Caco-2 (cell line): ENCODE measurements around the gene SLC43A2. TPM values are rescaled to one million over a fixed set of nuclear protein-coding genes. Genes with fewer than 3 reads are reported as not detected.

Experiments
- BruUV-seq: library from RNA; stranded (reverse); fragments of 400-500 nt; replicated peaks from 2 replicates; lab custom pipeline; 2021; lab: Mats Ljungman, UMichigan
- CTCF ChIA-PET: fragments of 300-600 bp; sonication (Branson Sonifier 250); formaldehyde crosslinking; loops from one replicate; lab custom pipeline; 2022; ENCODE audit warnings: antibody characterized with exemption; lab: Charles Lee
- POLR2A ChIA-PET: fragments of 300-600 bp; sonication (Branson Sonifier 250); formaldehyde crosslinking; loops from one replicate; lab custom pipeline; 2022; ENCODE audit warnings: antibody characterized with exemption; lab: Charles Lee
- DNase-seq, 2 experiments: peaks; one replicate each; pipeline versions ENCODE4 v3.0.0 to v3.0.0-alpha.2; 2020 to 2022
- H3K27me3 ChIP-seq: replicated peaks from 2 replicates; pipeline ENCODE4 v1.6.0; 2011; ENCODE audit warnings: low read length; ENCODE audit not compliant: control insufficient read depth, insufficient read depth
- H3K36me3 ChIP-seq: 2 replicates; pipeline ENCODE4 v1.5.1; 2011; ENCODE audit warnings: low read length; ENCODE audit not compliant: control insufficient read depth, insufficient read depth
- H3K4me1 ChIP-seq: fragments of 250-450 bp; sonication (Bioruptor Pico); 2 replicates; pipeline ENCODE4 v1.5.1; 2020; ENCODE audit warnings: mild to moderate bottlenecking
- H3K4me3 ChIP-seq: 2 replicates; pipeline ENCODE4 v1.5.1; 2011; ENCODE audit warnings: low read depth, mild to moderate bottlenecking, control low read depth, low read length
- H3K9me3 ChIP-seq: fragments of 250-450 bp; sonication (Bioruptor Pico); 2 replicates; pipeline ENCODE4 v1.5.1; 2020; ENCODE audit warnings: mild to moderate bottlenecking, moderate library complexity
- H3K27ac Mint-ChIP-seq: one replicate; pipeline ENCODE4 v1.8.0; 2022; ENCODE audit warnings: mixed read lengths; ENCODE audit not compliant: unreplicated experiment
- H3K27me3 Mint-ChIP-seq: one replicate; pipeline ENCODE4 v1.8.0; 2022; ENCODE audit warnings: mixed read lengths; ENCODE audit not compliant: insufficient read depth, unreplicated experiment
- H3K36me3 Mint-ChIP-seq: one replicate; pipeline ENCODE4 v1.8.0; 2022; ENCODE audit warnings: mild to moderate bottlenecking, mixed read lengths; ENCODE audit not compliant: insufficient read depth, unreplicated experiment
- H3K4me1 Mint-ChIP-seq: one replicate; pipeline ENCODE4 v1.8.0; 2022; ENCODE audit warnings: low read depth, mixed read lengths; ENCODE audit not compliant: unreplicated experiment
- H3K4me3 Mint-ChIP-seq: one replicate; pipeline ENCODE4 v1.8.0; 2022; ENCODE audit warnings: mild to moderate bottlenecking, moderate library complexity, mixed read lengths; ENCODE audit not compliant: unreplicated experiment
- H3K9me3 Mint-ChIP-seq: one replicate; pipeline ENCODE4 v1.8.0; 2022; ENCODE audit warnings: mixed read lengths; ENCODE audit not compliant: unreplicated experiment
- CTCF ChIP-seq, 2 experiments: fragments of 200-600 bp in 1 of 2; IDR thresholded peaks; 1 replicate in 1 of 2; 2 replicates in 1 of 2; pipeline versions ENCODE4 v1.5.1 to v1.8.0; 2011 to 2022; ENCODE audit warnings: antibody characterized with exemption in 1 of 2, control low read depth in 1 of 2, inconsistent platforms in 1 of 2, low read depth in 1 of 2, low read length in 1 of 2, mild to moderate bottlenecking in 1 of 2, moderate library complexity in 1 of 2; ENCODE audit not compliant: insufficient read depth in 1 of 2, severe bottlenecking in 1 of 2, unreplicated experiment in 1 of 2
- intact Hi-C: fragments of 100-400 bp; cut with micrococcal nuclease; formaldehyde crosslinking; loops from one replicate; pipeline ENCODE4 v1.10.0; 2022; ENCODE audit not compliant: unreplicated experiment
- total RNA-seq: library from RNA; stranded (reverse); gene quantifications from 2 replicates; pipeline ENCODE4 v1.2.3, GENCODE V29; 2022

Gene SLC43A2
- total RNA-seq, 1 experiment from 2014 or later: 33.9 TPM

- no peak overlapping the region for H3K4me3 ChIP-seq
- CTCF ChIA-PET: interaction anchor here (0.6 to 2.1 kb wide), 3 partner anchors 18 to 325 kb away, joined by 3 to 16 read pairs (median 3); no protein-coding TSS in a partner anchor
- peaks cover 29% of the 10 kb centered on the region for H3K4me1 ChIP-seq
- TF ChIP-seq CTCF (IDR thresholded peaks at IDR 0.05; ENCODE audit: insufficient read depth in 1 of 2, low read depth in 1 of 2, low read length in 1 of 2, severe bottlenecking in 1 of 2, unreplicated experiment in 1 of 2): no peak
- H3K36me3 ChIP-seq: no peaks in the 10 kb centered on the region
- peaks cover 26% of the 10 kb centered on the region for H3K36me3 Mint-ChIP-seq
- no peak for DNase-seq
- POLR2A ChIA-PET: interaction anchor here (1.5 kb wide), 1 partner anchor 35 kb away, joined by 6 read pairs; no protein-coding TSS in a partner anchor
- H3K27me3 Mint-ChIP-seq: no peaks in the 10 kb centered on the region
- H3K27ac Mint-ChIP-seq: no peak overlapping the region
- peaks cover 19% of the 10 kb centered on the region for H3K4me1 Mint-ChIP-seq
- no peaks in the 10 kb centered on the region for H3K9me3 Mint-ChIP-seq
- BruUV-seq: no TSS peak
- no peaks in the 10 kb centered on the region for H3K27me3 ChIP-seq
- no peak overlapping the region for H3K4me3 Mint-ChIP-seq
- intact Hi-C loops: loop anchor here (10.0 kb wide), 1 partner anchor 170 kb away; the partner anchor contains the start of gene CRK
- no peaks in the 10 kb centered on the region for H3K9me3 ChIP-seq
Observed at GRCh38 chr17:1625053-1625452, 3.6 kb downstream of the SLC43A2 start.

- Mint-ChIP-seq H3K4me3 (no peak overlapping the region), H3K36me3 (peaks cover 28% of the 10 kb centered on the region), H3K9me3 (no peaks in the 10 kb centered on the region), H3K4me1 (peaks cover 17% of the 10 kb centered on the region), H3K27ac (no peak overlapping the region), H3K27me3 (no peaks in the 10 kb centered on the region)
- CTCF ChIA-PET: interaction anchor here (0.6 to 0.9 kb wide), 2 partner anchors 18 to 326 kb away, joined by 3 read pairs; no protein-coding TSS in a partner anchor
- Histone ChIP-seq H3K27me3 (no peaks in the 10 kb centered on the region), H3K36me3 (no peaks in the 10 kb centered on the region), H3K4me3 (no peak overlapping the region), H3K9me3 (no peaks in the 10 kb centered on the region), H3K4me1 (peaks cover 25% of the 10 kb centered on the region)
- DNase-seq: no peak
- POLR2A ChIA-PET: interaction anchor here (1.5 kb wide), 1 partner anchor 35 kb away, joined by 6 read pairs; no protein-coding TSS in a partner anchor
- intact Hi-C loops: loop anchor here (10.0 kb wide), 1 partner anchor 170 kb away; the partner anchor contains the start of gene CRK
- no TSS peak for BruUV-seq
- TF ChIP-seq CTCF (IDR thresholded peaks at IDR 0.05; ENCODE audit: insufficient read depth in 1 of 2, low read depth in 1 of 2, low read length in 1 of 2, severe bottlenecking in 1 of 2, unreplicated experiment in 1 of 2): no peak
Observed at GRCh38 chr17:1624650-1625049, 4.0 kb downstream of the SLC43A2 start.

GRCh38 chr17:1623057-1623630 lies 5.5 kb downstream of the SLC43A2 start:
- H3K36me3 ChIP-seq: no peaks in the 10 kb centered on the region
- H3K9me3 ChIP-seq: no peaks in the 10 kb centered on the region
- ChIA-PET CTCF (interaction anchor here (0.5 kb wide), 1 partner anchor 107 kb away, joined by 6 read pairs; the partner anchor contains the start of gene INPP5K), POLR2A (no interaction called here)
- Mint-ChIP-seq H3K27ac (no peak overlapping the region), H3K27me3 (no peaks in the 10 kb centered on the region), H3K4me3 (no peak overlapping the region), H3K4me1 (peaks cover 17% of the 10 kb centered on the region), H3K36me3 (peaks cover 21% of the 10 kb centered on the region), H3K9me3 (no peaks in the 10 kb centered on the region)
- intact Hi-C loops: loop anchor here (10.0 kb wide), 1 partner anchor 168 kb away; the partner anchor contains the start of gene CRK
- BruUV-seq: no TSS peak
- peaks cover 23% of the 10 kb centered on the region for H3K4me1 ChIP-seq
- no peak for DNase-seq
- no peaks in the 10 kb centered on the region for H3K27me3 ChIP-seq
- H3K4me3 ChIP-seq: no peak overlapping the region
- TF ChIP-seq CTCF (IDR thresholded peaks at IDR 0.05; ENCODE audit: insufficient read depth in 1 of 2, low read depth in 1 of 2, low read length in 1 of 2, severe bottlenecking in 1 of 2, unreplicated experiment in 1 of 2): no peak
